A673 (cell line): ENCODE results near the gene SPATA2.

Source experiments
- EZH2 ChIP-seq: fragments of 200-600 bp; sonication (generic); IDR thresholded peaks from 2 replicates; pipeline ENCODE4 v1.6.1; 2017; ENCODE audit warnings: borderline replicate concordance, low read depth, mild to moderate bottlenecking, mixed read lengths, antibody characterized with exemption, low read length; ENCODE audit not compliant: poor library complexity, severe bottlenecking
- TF ChIP-seq, protein P1 (sequence below): fragments of 300-800, 200-600 bp; sonication (generic); conservative IDR thresholded peaks from 2 replicates; pipeline ENCODE4 v1.5.1; 2017; ENCODE audit warnings: low read depth, mild to moderate bottlenecking, antibody characterized with exemption, low read length, moderate library complexity, mixed read lengths

DNA sequence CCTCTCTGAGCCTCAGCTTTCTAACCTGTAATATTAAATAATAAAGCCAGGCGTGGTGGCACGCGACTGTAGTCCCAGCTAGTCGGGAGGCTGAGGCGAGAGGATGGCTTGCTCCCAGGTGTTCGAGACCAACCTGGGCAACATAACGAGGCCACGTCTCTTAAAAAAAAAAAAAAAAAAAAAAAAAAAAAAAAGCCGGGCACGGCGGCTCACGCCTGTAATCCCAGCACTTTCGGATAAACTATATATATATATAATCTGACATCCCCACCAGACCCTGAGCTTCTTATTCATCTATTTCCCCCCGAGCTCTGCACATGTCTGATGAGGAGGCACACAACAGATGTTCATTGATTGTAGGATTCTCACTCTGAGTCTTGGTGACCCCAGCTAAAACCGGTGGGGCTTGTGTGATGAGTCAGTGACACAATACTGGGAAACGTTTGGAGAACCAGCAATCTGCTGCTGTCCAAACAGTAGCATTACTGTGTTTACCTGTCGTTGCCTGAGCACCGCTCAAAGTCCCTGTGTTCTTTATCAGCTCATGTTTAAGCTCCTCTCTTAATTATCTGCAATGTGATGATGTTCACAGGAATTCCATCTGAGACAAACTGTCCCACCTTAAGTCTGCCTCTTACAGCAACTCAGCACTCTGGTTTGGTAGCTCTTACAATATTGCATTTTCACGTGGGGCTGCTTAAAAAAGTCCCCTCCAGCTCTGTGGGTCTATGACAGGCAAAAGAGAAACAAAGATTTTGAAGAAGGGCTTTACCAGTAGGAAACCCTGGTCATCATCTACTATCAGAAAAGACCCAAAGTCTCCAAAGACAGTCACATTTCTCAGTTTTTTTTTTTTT is 1.0 kb upstream of the SPATA2 start:
- TF ChIP-seq, protein P1, sequence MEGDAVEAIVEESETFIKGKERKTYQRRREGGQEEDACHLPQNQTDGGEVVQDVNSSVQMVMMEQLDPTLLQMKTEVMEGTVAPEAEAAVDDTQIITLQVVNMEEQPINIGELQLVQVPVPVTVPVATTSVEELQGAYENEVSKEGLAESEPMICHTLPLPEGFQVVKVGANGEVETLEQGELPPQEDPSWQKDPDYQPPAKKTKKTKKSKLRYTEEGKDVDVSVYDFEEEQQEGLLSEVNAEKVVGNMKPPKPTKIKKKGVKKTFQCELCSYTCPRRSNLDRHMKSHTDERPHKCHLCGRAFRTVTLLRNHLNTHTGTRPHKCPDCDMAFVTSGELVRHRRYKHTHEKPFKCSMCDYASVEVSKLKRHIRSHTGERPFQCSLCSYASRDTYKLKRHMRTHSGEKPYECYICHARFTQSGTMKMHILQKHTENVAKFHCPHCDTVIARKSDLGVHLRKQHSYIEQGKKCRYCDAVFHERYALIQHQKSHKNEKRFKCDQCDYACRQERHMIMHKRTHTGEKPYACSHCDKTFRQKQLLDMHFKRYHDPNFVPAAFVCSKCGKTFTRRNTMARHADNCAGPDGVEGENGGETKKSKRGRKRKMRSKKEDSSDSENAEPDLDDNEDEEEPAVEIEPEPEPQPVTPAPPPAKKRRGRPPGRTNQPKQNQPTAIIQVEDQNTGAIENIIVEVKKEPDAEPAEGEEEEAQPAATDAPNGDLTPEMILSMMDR, result no peak
- TF ChIP-seq EZH2, result no peak
